ENCODE data around the gene MPV17L2. TPM values are rescaled to one million over a fixed set of nuclear protein-coding genes. Genes with fewer than 3 reads are reported as not detected.
A peak's percentile ranks its signal among the peaks of the same experiment; 100 is the strongest.

Gene MPV17L2
- total and polyA plus RNA-seq, 2 donors from 2014 or later, result 11.5 to 31.1 TPM

- H3K4me1 ChIP-seq (ENCODE audit: control insufficient read depth in 2 of 3, insufficient read depth in 2 of 3, low read depth in 1 of 3, low read length in 3 of 3), result peaks cover 0 to 26% (median 15%) of the 10 kb centered on the region in 3 donors
- H3K27me3 ChIP-seq (ENCODE audit: control insufficient read depth, insufficient read depth, low read length), result no peaks in the 10 kb centered on the region
- DNase-seq (no peak), FAIRE-seq (no peak)
- H3K9me3 ChIP-seq (ENCODE audit: control insufficient read depth in 2 of 3, insufficient read depth in 1 of 3, low read length in 3 of 3), result no peaks in the 10 kb centered on the region
- no peak for TF ChIP-seq CTCF (IDR thresholded peaks at IDR 0.05; ENCODE audit: borderline replicate concordance, extremely low read depth, insufficient read depth)
- intact Hi-C loops (cut with DNase I), result no loop called here
- peaks cover 2 to 21% (median 5%) of the 10 kb centered on the region in 3 donors for H3K36me3 ChIP-seq (ENCODE audit: control insufficient read depth in 2 of 3, insufficient read depth in 3 of 3, low read length in 3 of 3)
- no peak overlapping the region for H3K4me3 ChIP-seq (ENCODE audit: low read length in 3 of 3)
- H3K27ac ChIP-seq (ENCODE audit: low read depth in 2 of 2, low read length in 2 of 2), result no peak overlapping the region
- H3K9ac ChIP-seq (ENCODE audit: low read length in 3 of 3), result no peak overlapping the region
Observed at GRCh38 chr19:18159810-18160209, 33.2 kb upstream of the MPV17L2 start.

- intact Hi-C loops (cut with DNase I), result no loop called here
- Histone ChIP-seq H3K36me3 (ENCODE audit: control insufficient read depth in 2 of 3, insufficient read depth in 3 of 3, low read length in 3 of 3) (peaks cover 4 to 23% (median 7%) of the 10 kb centered on the region in 3 donors), H3K9me3 (ENCODE audit: control insufficient read depth in 2 of 3, insufficient read depth in 1 of 3, low read length in 3 of 3) (no peaks in the 10 kb centered on the region), H3K4me3 (ENCODE audit: low read length in 3 of 3) (no peak overlapping the region), H3K27me3 (ENCODE audit: control insufficient read depth, insufficient read depth, low read length) (no peaks in the 10 kb centered on the region), H3K27ac (ENCODE audit: low read depth in 2 of 2, low read length in 2 of 2) (no peak overlapping the region), H3K9ac (ENCODE audit: low read length in 3 of 3) (peak overlapping the region in 1 of 3 donors; percentile 26), H3K4me1 (ENCODE audit: control insufficient read depth in 2 of 3, insufficient read depth in 2 of 3, low read depth in 1 of 3, low read length in 3 of 3) (peaks cover 0 to 22% (median 15%) of the 10 kb centered on the region in 3 donors)
- DNase-seq (no peak), FAIRE-seq (no peak)
- no peak for TF ChIP-seq CTCF (IDR thresholded peaks at IDR 0.05; ENCODE audit: borderline replicate concordance, extremely low read depth, insufficient read depth)
Observed at GRCh38 chr19:18160493-18160970, 32.5 kb upstream of the MPV17L2 start.

- H3K36me3 ChIP-seq (ENCODE audit: control insufficient read depth in 2 of 3, insufficient read depth in 3 of 3, low read length in 3 of 3), result peaks cover 8 to 28% (median 9%) of the 10 kb centered on the region in 3 donors
- peak overlapping the region; percentile 20 to 40 (median 35) for H3K4me3 ChIP-seq (ENCODE audit: low read length in 3 of 3)
- intact Hi-C loops (cut with DNase I), result no loop called here
- H3K9me3 ChIP-seq (ENCODE audit: control insufficient read depth in 2 of 3, insufficient read depth in 1 of 3, low read length in 3 of 3), result no peaks in the 10 kb centered on the region
- no peaks in the 10 kb centered on the region for H3K27me3 ChIP-seq (ENCODE audit: control insufficient read depth, insufficient read depth, low read length)
- FAIRE-seq (no peak), DNase-seq (peak; percentile 58 to 90 (median 69))
- H3K27ac ChIP-seq (ENCODE audit: low read depth in 2 of 2, low read length in 2 of 2), result no peak overlapping the region
- H3K9ac ChIP-seq (ENCODE audit: low read length in 3 of 3), result peak overlapping the region in 1 of 3 donors; percentile 65
- H3K4me1 ChIP-seq (ENCODE audit: control insufficient read depth in 2 of 3, insufficient read depth in 2 of 3, low read depth in 1 of 3, low read length in 3 of 3), result peaks cover 0 to 20% (median 15%) of the 10 kb centered on the region in 3 donors
- TF ChIP-seq CTCF (IDR thresholded peaks at IDR 0.05; ENCODE audit: borderline replicate concordance, extremely low read depth, insufficient read depth), result peak; percentile 81
Observed at GRCh38 chr19:18160971-18161635, 31.9 kb upstream of the MPV17L2 start.
